Measurements from ENCODE around the gene PRSS53. TPM values are rescaled to one million over a fixed set of nuclear protein-coding genes. Genes with fewer than 3 reads are reported as not detected.
A peak's percentile ranks its signal among the peaks of the same experiment; 100 is the strongest.

Gene PRSS53
- total and polyA plus RNA-seq, 2 experiments from 2014 or later: 0.36 to 2.7 TPM

DNA sequence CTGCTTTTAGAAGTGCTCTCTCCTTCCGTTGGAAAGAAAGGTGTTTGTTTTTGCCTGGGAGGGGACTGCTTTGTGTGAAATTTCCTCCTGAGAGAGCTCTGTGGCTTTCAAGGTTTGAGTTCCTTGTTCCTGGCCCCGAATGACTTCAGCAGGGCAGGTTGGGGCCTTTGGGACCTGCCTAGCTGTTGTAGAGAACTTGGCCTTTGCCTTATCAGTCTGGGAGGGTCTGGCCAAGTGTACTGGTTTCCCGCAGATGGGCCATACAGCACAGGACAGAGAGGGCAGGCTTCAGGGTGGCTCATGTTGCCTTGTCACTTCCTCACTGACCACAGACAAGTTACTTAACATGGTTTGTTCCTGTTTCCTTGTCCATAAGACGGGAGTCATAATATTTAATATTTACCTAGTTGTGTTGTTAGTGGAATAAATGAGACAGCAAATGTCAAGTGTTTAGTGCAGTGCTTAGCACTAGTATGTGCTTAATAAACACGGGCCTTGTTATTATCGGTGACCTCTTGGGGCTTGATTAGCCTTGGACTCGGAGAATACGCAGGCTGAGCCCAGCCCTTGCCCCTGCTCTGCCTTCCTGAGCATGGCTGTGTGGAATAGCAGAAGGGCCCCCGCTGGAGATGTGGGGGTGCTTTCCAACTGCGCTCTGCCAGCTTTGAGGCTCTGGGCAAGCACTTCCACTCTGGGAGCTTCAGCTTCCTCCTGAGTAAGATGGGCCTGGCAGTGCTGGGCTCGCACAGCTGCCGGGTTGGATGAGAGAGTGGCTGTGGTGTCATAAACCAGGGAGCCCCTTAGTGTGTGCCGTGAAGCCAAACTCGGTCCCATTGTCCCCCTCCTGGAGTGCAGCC, 40.2 kb upstream of the PRSS53 start:
- Mint-ChIP-seq H3K36me3 (ENCODE audit: low read depth) (peaks cover 45% of the 10 kb centered on the region), H3K9me3 (peaks cover 2% of the 10 kb centered on the region; the same call in 1 of the 3 replicates), H3K27ac (no peak overlapping the region), H3K4me1 (peaks cover 37% of the 10 kb centered on the region), H3K27me3 (ENCODE audit: insufficient read depth, low read depth, poor library complexity) (peaks cover 19% of the 10 kb centered on the region), H3K4me3 (no peak overlapping the region)
- Histone ChIP-seq H3K36me3 (ENCODE audit: insufficient read depth) (peaks cover 9% of the 10 kb centered on the region), H3K79me2 (replicated peaks; ENCODE audit: insufficient read depth) (peaks cover 6% of the 10 kb centered on the region; the same call in 1 of the 2 replicates), H3K9me2 (ENCODE audit: insufficient read depth) (no peaks in the 10 kb centered on the region), H4K20me1 (replicated peaks; ENCODE audit: insufficient read depth) (no peaks in the 10 kb centered on the region; the same call in none of the 2 replicates), H3K27me3 (ENCODE audit: insufficient read depth) (no peaks in the 10 kb centered on the region), H3K4me3 (no peak overlapping the region), H3K27ac (ENCODE audit: low read depth) (0 out of 2 replicates have a peak overlapping the region, but pooled peaks have one; percentile 72), H3K4me1 (ENCODE audit: insufficient read depth) (peaks cover 24% of the 10 kb centered on the region), H3K4me2 (no peak overlapping the region), H3F3A (replicated peaks; ENCODE audit: low read depth) (no peaks in the 10 kb centered on the region; the same call in 1 of the 2 replicates), H2AFZ (no peak overlapping the region)
- ATAC-seq: no peak
- TF ChIP-seq JUNB (IDR thresholded peaks at IDR 0.05; ENCODE audit: unreplicated experiment) (no peak), EZH2 (IDR thresholded peaks at IDR 0.05; ENCODE audit: low read depth, unreplicated experiment) (no peak), ZNF331 (CRISPR knock-in tag; IDR thresholded peaks at IDR 0.05; ENCODE audit: low read depth) (no peak), POLR2AphosphoS5 (IDR thresholded peaks at IDR 0.05; ENCODE audit: low read depth) (no peak), CREB1 (CRISPR knock-in tag; IDR thresholded peaks at IDR 0.05; ENCODE audit: low read depth) (no peak), EZH2phosphoT487 (IDR thresholded peaks at IDR 0.05; ENCODE audit: unreplicated experiment) (no peak), STAT1 (IDR thresholded peaks at IDR 0.05; ENCODE audit: unreplicated experiment) (no peak), NANOG (IDR thresholded peaks at IDR 0.05; ENCODE audit: borderline replicate concordance) (no peak), ZNF114 (CRISPR knock-in tag; IDR thresholded peaks at IDR 0.05) (no peak)
- TF ChIP-seq, protein P1, sequence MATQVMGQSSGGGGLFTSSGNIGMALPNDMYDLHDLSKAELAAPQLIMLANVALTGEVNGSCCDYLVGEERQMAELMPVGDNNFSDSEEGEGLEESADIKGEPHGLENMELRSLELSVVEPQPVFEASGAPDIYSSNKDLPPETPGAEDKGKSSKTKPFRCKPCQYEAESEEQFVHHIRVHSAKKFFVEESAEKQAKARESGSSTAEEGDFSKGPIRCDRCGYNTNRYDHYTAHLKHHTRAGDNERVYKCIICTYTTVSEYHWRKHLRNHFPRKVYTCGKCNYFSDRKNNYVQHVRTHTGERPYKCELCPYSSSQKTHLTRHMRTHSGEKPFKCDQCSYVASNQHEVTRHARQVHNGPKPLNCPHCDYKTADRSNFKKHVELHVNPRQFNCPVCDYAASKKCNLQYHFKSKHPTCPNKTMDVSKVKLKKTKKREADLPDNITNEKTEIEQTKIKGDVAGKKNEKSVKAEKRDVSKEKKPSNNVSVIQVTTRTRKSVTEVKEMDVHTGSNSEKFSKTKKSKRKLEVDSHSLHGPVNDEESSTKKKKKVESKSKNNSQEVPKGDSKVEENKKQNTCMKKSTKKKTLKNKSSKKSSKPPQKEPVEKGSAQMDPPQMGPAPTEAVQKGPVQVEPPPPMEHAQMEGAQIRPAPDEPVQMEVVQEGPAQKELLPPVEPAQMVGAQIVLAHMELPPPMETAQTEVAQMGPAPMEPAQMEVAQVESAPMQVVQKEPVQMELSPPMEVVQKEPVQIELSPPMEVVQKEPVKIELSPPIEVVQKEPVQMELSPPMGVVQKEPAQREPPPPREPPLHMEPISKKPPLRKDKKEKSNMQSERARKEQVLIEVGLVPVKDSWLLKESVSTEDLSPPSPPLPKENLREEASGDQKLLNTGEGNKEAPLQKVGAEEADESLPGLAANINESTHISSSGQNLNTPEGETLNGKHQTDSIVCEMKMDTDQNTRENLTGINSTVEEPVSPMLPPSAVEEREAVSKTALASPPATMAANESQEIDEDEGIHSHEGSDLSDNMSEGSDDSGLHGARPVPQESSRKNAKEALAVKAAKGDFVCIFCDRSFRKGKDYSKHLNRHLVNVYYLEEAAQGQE (IDR thresholded peaks at IDR 0.05; ENCODE audit: unreplicated experiment): no peak
- TF ChIP-seq, protein P2, sequence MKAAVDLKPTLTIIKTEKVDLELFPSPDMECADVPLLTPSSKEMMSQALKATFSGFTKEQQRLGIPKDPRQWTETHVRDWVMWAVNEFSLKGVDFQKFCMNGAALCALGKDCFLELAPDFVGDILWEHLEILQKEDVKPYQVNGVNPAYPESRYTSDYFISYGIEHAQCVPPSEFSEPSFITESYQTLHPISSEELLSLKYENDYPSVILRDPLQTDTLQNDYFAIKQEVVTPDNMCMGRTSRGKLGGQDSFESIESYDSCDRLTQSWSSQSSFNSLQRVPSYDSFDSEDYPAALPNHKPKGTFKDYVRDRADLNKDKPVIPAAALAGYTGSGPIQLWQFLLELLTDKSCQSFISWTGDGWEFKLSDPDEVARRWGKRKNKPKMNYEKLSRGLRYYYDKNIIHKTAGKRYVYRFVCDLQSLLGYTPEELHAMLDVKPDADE (IDR thresholded peaks at IDR 0.05): no peak
- TF ChIP-seq, protein P3, sequence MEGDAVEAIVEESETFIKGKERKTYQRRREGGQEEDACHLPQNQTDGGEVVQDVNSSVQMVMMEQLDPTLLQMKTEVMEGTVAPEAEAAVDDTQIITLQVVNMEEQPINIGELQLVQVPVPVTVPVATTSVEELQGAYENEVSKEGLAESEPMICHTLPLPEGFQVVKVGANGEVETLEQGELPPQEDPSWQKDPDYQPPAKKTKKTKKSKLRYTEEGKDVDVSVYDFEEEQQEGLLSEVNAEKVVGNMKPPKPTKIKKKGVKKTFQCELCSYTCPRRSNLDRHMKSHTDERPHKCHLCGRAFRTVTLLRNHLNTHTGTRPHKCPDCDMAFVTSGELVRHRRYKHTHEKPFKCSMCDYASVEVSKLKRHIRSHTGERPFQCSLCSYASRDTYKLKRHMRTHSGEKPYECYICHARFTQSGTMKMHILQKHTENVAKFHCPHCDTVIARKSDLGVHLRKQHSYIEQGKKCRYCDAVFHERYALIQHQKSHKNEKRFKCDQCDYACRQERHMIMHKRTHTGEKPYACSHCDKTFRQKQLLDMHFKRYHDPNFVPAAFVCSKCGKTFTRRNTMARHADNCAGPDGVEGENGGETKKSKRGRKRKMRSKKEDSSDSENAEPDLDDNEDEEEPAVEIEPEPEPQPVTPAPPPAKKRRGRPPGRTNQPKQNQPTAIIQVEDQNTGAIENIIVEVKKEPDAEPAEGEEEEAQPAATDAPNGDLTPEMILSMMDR (conservative IDR thresholded peaks at IDR 0.05; ENCODE audit: low read depth in 2 of 2): no peak
- TF ChIP-seq, protein P4, sequence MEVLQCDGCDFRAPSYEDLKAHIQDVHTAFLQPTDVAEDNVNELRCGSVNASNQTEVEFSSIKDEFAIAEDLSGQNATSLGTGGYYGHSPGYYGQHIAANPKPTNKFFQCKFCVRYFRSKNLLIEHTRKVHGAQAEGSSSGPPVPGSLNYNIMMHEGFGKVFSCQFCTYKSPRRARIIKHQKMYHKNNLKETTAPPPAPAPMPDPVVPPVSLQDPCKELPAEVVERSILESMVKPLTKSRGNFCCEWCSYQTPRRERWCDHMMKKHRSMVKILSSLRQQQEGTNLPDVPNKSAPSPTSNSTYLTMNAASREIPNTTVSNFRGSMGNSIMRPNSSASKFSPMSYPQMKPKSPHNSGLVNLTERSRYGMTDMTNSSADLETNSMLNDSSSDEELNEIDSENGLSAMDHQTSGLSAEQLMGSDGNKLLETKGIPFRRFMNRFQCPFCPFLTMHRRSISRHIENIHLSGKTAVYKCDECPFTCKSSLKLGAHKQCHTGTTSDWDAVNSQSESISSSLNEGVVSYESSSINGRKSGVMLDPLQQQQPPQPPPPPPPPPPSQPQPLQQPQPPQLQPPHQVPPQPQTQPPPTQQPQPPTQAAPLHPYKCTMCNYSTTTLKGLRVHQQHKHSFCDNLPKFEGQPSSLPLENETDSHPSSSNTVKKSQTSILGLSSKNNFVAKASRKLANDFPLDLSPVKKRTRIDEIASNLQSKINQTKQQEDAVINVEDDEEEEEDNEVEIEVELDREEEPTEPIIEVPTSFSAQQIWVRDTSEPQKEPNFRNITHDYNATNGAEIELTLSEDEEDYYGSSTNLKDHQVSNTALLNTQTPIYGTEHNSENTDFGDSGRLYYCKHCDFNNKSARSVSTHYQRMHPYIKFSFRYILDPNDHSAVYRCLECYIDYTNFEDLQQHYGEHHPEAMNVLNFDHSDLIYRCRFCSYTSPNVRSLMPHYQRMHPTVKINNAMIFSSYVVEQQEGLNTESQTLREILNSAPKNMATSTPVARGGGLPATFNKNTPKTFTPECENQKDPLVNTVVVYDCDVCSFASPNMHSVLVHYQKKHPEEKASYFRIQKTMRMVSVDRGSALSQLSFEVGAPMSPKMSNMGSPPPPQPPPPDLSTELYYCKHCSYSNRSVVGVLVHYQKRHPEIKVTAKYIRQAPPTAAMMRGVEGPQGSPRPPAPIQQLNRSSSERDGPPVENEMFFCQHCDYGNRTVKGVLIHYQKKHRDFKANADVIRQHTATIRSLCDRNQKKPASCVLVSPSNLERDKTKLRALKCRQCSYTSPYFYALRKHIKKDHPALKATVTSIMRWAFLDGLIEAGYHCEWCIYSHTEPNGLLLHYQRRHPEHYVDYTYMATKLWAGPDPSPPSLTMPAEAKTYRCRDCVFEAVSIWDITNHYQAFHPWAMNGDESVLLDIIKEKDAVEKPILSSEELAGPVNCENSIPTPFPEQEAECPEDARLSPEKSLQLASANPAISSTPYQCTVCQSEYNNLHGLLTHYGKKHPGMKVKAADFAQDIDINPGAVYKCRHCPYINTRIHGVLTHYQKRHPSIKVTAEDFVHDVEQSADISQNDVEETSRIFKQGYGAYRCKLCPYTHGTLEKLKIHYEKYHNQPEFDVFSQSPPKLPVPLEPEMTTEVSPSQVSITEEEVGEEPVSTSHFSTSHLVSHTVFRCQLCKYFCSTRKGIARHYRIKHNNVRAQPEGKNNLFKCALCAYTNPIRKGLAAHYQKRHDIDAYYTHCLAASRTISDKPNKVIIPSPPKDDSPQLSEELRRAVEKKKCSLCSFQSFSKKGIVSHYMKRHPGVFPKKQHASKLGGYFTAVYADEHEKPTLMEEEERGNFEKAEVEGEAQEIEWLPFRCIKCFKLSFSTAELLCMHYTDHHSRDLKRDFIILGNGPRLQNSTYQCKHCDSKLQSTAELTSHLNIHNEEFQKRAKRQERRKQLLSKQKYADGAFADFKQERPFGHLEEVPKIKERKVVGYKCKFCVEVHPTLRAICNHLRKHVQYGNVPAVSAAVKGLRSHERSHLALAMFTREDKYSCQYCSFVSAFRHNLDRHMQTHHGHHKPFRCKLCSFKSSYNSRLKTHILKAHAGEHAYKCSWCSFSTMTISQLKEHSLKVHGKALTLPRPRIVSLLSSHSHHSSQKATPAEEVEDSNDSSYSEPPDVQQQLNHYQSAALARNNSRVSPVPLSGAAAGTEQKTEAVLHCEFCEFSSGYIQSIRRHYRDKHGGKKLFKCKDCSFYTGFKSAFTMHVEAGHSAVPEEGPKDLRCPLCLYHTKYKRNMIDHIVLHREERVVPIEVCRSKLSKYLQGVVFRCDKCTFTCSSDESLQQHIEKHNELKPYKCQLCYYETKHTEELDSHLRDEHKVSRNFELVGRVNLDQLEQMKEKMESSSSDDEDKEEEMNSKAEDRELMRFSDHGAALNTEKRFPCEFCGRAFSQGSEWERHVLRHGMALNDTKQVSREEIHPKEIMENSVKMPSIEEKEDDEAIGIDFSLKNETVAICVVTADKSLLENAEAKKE (CRISPR knock-in tag; IDR thresholded peaks at IDR 0.05): no peak
- DNase-seq (ENCODE audit: low spot score): no peak
